Trophoblast cell (in vitro differentiated cells and primary cell): ENCODE measurements around the gene REEP6.

Experiments used
- DNase-seq, 2 donors: peaks; one replicate each; pipeline ENCODE4 v3.0.0-alpha.2; 2016
- H2AFZ ChIP-seq: 2 replicates; pipeline ENCODE4 v1.6.1; 2013; ENCODE audit warnings: low read length, moderate library complexity, mild to moderate bottlenecking; ENCODE audit not compliant: insufficient read depth, poor library complexity
- H2AK5ac ChIP-seq: 2 replicates; pipeline ENCODE4 v1.6.1; 2013; ENCODE audit warnings: mild to moderate bottlenecking, low read length
- H2BK120ac ChIP-seq: 2 replicates; pipeline ENCODE4 v1.6.1; 2013; ENCODE audit warnings: low read length, mild to moderate bottlenecking, moderate library complexity; ENCODE audit not compliant: insufficient read depth, poor library complexity
- H2BK12ac ChIP-seq: 2 replicates; pipeline ENCODE4 v1.6.1; 2013; ENCODE audit warnings: mild to moderate bottlenecking, low read length, moderate library complexity
- H2BK5ac ChIP-seq: 2 replicates; pipeline ENCODE4 v1.6.1; 2013; ENCODE audit warnings: low read length, low read depth, moderate library complexity, mild to moderate bottlenecking; ENCODE audit not compliant: poor library complexity
- H3K14ac ChIP-seq: 2 replicates; pipeline ENCODE4 v1.6.1; 2013; ENCODE audit warnings: mild to moderate bottlenecking, low read length
- H3K18ac ChIP-seq: 2 replicates; pipeline ENCODE4 v1.6.1; 2013; ENCODE audit warnings: mild to moderate bottlenecking, low read length
- H3K23ac ChIP-seq: 2 replicates; pipeline ENCODE4 v1.6.1; 2013; ENCODE audit warnings: low read length
- H3K27ac ChIP-seq: 2 replicates; pipeline ENCODE4 v1.5.1; 2013; ENCODE audit warnings: low read depth, mild to moderate bottlenecking, inconsistent platforms, low read length, moderate library complexity
- H3K27me3 ChIP-seq: 2 replicates; pipeline ENCODE4 v1.6.1; 2013; ENCODE audit warnings: inconsistent platforms, mild to moderate bottlenecking, low read length, moderate library complexity; ENCODE audit not compliant: insufficient read depth
- H3K36me3 ChIP-seq, 2 experiments: 1 replicate in 1 of 2; 2 replicates in 1 of 2; pipeline ENCODE4 v1.6.1; 2013; ENCODE audit warnings: low read length in 2 of 2, mild to moderate bottlenecking in 2 of 2, moderate library complexity in 1 of 2; ENCODE audit not compliant: insufficient read depth in 2 of 2, control insufficient read depth in 1 of 2
- H3K4ac ChIP-seq: 2 replicates; pipeline ENCODE4 v1.6.1; 2013; ENCODE audit warnings: low read depth, mild to moderate bottlenecking, low read length, moderate library complexity
- H3K4me1 ChIP-seq, 2 experiments: 1 replicate in 1 of 2; 2 replicates in 1 of 2; pipeline ENCODE4 v1.6.1; 2013; ENCODE audit warnings: low read length in 2 of 2, mild to moderate bottlenecking in 2 of 2, moderate library complexity in 1 of 2; ENCODE audit not compliant: insufficient read depth in 2 of 2, control insufficient read depth in 1 of 2
- H3K4me2 ChIP-seq: 2 replicates; pipeline ENCODE4 v1.6.1; 2013; ENCODE audit warnings: inconsistent platforms, mild to moderate bottlenecking, low read length, moderate library complexity
- H3K4me3 ChIP-seq: 2 replicates; pipeline ENCODE4 v1.5.1; 2013; ENCODE audit warnings: mild to moderate bottlenecking, low read depth, low read length, inconsistent platforms
- H3K79me1 ChIP-seq: one replicate; pipeline ENCODE4 v1.6.1; 2013; ENCODE audit warnings: low read length
- H3K79me2 ChIP-seq: 2 replicates; pipeline ENCODE4 v1.6.1; 2013; ENCODE audit warnings: low read length, mild to moderate bottlenecking; ENCODE audit not compliant: control insufficient read depth, insufficient read depth, poor library complexity
- H3K9ac ChIP-seq: 2 replicates; pipeline ENCODE4 v1.6.1; 2013; ENCODE audit warnings: mild to moderate bottlenecking, low read length
- H3K9me3 ChIP-seq: 2 replicates; pipeline ENCODE4 v1.6.1; 2013; ENCODE audit warnings: low read depth, mild to moderate bottlenecking, control low read depth, inconsistent platforms, low read length; ENCODE audit not compliant: insufficient read depth
- H4K12ac ChIP-seq: 2 replicates; pipeline ENCODE4 v1.6.1; 2013; ENCODE audit warnings: low read depth, mild to moderate bottlenecking, low read length, moderate library complexity
- H4K8ac ChIP-seq: 2 replicates; pipeline ENCODE4 v1.6.1; 2013; ENCODE audit warnings: low read depth, mild to moderate bottlenecking, low read length, moderate library complexity
- H4K91ac ChIP-seq: one replicate; pipeline ENCODE4 v1.6.1; 2013; ENCODE audit warnings: low read depth, mild to moderate bottlenecking, low read length, moderate library complexity
- WGBS: extraction: QIAGEN DNeasy Blood & Tissue Kit; methylation state at CpG from one replicate; pipeline ENCODE4 v1.1.7; 2013; ENCODE audit warnings: missing lambda C conversion rate; ENCODE audit not compliant: insufficient read length, insufficient coverage; ENCODE audit errors: extremely low coverage; 5-methylcytosine and 5-hydroxymethylcytosine counted together

REEP6 gene

DNA sequence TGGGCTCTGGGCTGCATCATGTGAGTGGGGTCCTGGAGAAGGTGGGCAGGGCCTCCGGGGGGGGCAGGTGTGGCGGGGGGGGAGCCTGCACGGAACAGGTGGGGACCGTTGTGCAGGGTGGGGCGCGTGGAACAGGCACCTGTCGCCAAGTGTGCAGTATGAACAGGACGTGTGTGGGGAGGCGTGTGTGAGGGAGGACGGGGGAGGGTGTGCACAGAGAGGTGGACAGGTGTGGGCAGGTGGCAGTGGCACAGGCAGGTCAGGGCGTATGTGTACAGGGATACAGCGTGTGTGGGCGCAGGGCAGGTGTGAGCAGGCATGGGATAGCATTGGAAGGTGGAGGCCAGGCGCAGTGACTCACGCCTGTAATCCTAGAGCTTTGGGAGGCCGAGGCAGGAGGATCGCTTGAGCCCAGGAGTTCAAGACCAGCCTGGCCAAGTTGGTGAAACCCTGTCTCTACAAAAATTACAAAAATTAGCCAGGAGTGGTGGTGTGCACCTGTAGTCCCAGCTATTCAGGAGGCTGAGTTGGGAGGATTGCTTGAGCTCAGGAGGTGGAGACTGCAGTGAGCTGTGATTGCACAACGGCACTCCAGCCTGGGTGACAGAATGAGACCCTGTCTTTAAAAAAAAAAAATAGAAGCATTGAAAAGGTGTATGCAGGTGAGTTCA is 36.1 kb downstream of the REEP6 start:
- no peak overlapping the region for H3K27ac ChIP-seq
- no peak overlapping the region for H2AFZ ChIP-seq
- no peak overlapping the region for H2AK5ac ChIP-seq
- H3K27me3 ChIP-seq: peaks cover 20% of the 10 kb centered on the region
- no peak overlapping the region for H3K9ac ChIP-seq
- H4K8ac ChIP-seq: no peak overlapping the region
- H3K4me3 ChIP-seq: no peak overlapping the region
- DNase-seq: peak in 1 of 2 donors; percentile 42
- no peak overlapping the region for H2BK5ac ChIP-seq
- H4K12ac ChIP-seq: no peak overlapping the region
- WGBS: no CpG with 5 or more reads among the region's 18 CpGs
- H3K14ac ChIP-seq: no peak overlapping the region
- no peaks in the 10 kb centered on the region for H3K36me3 ChIP-seq
- H3K9me3 ChIP-seq: peaks cover 20% of the 10 kb centered on the region
- H4K91ac ChIP-seq: no peak overlapping the region
- no peaks in the 10 kb centered on the region for H3K79me2 ChIP-seq
- no peak overlapping the region for H2BK12ac ChIP-seq
- H3K79me1 ChIP-seq: no peaks in the 10 kb centered on the region
- no peak overlapping the region for H3K18ac ChIP-seq
- H3K4me2 ChIP-seq: no peak overlapping the region
- H3K23ac ChIP-seq: no peak overlapping the region
- H3K4me1 ChIP-seq: no peaks in the 10 kb centered on the region
- no peak overlapping the region for H2BK120ac ChIP-seq
- H3K4ac ChIP-seq: no peak overlapping the region

DNA sequence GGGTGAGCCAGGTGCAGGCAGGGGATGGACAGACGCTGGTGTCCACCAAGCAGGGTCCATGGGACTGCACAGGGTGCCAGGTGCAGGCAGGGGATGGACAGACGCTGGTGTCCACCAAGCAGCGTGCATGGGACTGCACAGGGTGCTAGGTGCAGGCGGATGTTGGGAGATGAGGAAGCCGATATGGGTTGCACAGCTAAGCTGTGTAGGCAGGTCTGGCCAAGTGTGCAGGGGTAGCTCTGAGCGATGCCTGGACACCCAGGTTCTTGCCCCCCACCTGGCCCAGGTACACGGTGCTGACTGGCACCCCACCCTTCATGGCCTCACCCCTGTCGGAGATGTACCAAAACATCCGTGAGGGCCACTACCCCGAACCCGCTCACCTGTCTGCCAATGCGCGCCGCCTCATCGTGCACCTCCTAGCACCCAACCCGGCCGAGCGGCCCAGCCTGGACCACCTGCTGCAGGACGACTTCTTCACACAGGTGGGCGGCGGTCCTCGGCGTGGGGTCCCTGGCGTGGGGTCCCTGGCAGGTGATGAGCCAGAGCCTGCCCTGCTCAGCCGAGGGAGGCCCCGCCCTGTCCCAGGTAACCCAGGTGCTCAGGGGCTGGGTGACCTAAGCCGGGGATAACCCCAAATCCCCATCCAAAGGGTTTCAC is 36.8 kb downstream of the REEP6 start:
- Histone ChIP-seq H3K18ac (no peak overlapping the region), H3K4me2 (no peak overlapping the region), H4K8ac (no peak overlapping the region), H4K91ac (no peak overlapping the region), H3K9ac (no peak overlapping the region), H2BK5ac (no peak overlapping the region), H3K14ac (no peak overlapping the region), H3K36me3 (no peaks in the 10 kb centered on the region), H3K9me3 (peaks cover 20% of the 10 kb centered on the region), H2BK12ac (no peak overlapping the region), H3K79me1 (no peaks in the 10 kb centered on the region), H3K27ac (no peak overlapping the region), H3K4me3 (no peak overlapping the region), H3K79me2 (no peaks in the 10 kb centered on the region), H3K4me1 (no peaks in the 10 kb centered on the region), H2AK5ac (no peak overlapping the region), H2AFZ (no peak overlapping the region), H4K12ac (no peak overlapping the region), H2BK120ac (no peak overlapping the region), H3K27me3 (peaks cover 20% of the 10 kb centered on the region), H3K23ac (no peak overlapping the region), H3K4ac (no peak overlapping the region)
- DNase-seq: peak in 1 of 2 donors; percentile 28
- no CpG with 5 or more reads among the region's 27 CpGs for WGBS

DNA sequence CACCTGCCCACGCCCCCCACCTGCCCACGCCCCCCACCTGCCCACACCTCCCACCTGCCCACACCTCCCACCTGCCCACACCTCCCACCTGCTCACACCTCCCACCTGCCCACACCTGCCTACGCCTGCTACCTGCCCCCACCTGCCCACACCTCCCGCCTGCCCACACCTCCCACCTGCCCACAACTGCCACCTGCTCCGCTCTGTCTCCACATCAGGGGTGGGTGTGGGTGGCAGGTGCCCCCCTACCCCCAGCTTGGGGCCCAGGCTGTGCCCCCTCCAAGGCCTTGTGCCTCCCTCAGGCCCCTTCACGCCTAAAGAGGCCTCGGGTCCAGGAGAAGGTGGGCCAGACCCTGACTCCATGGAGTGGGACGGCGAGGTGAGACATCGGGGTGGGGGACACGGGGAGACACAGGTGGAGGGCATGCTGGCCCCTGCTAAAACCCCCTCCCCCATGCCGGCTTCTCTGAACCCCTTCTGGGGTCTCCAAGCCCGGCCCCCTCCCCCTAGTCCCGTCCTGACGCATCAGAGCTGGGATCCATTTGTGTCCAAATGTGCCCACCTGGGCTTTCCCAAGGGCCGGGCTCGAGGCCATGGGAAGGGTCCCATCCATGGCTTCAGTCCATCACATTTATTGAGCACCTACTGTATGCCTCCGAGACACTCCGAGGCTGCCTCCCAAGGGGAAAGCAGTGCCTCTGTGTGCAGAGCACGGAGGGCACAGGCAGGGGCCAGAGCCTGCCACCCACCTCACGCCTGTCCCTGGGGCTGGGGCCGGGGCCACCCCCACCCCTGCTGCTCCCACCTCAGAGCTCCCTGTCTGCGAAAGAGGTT is 37.8 kb downstream of the REEP6 start:
- no peak overlapping the region for H4K12ac ChIP-seq
- H3K14ac ChIP-seq: no peak overlapping the region
- H3K79me2 ChIP-seq: no peaks in the 10 kb centered on the region
- H3K4ac ChIP-seq: no peak overlapping the region
- peaks cover 10% of the 10 kb centered on the region for H3K27me3 ChIP-seq
- no peak overlapping the region for H2BK5ac ChIP-seq
- no peaks in the 10 kb centered on the region for H3K79me1 ChIP-seq
- H3K27ac ChIP-seq: no peak overlapping the region
- no peak overlapping the region for H3K9ac ChIP-seq
- H3K23ac ChIP-seq: no peak overlapping the region
- no peak overlapping the region for H2BK12ac ChIP-seq
- H4K91ac ChIP-seq: no peak overlapping the region
- no peak for DNase-seq
- no peak overlapping the region for H3K4me3 ChIP-seq
- peaks cover 14% of the 10 kb centered on the region for H3K9me3 ChIP-seq
- no peak overlapping the region for H3K18ac ChIP-seq
- no CpG with 5 or more reads among the region's 23 CpGs for WGBS
- no peaks in the 10 kb centered on the region for H3K36me3 ChIP-seq
- no peak overlapping the region for H4K8ac ChIP-seq
- H2BK120ac ChIP-seq: no peak overlapping the region
- H3K4me1 ChIP-seq: no peaks in the 10 kb centered on the region
- no peak overlapping the region for H3K4me2 ChIP-seq
- no peak overlapping the region for H2AFZ ChIP-seq
- no peak overlapping the region for H2AK5ac ChIP-seq

DNA sequence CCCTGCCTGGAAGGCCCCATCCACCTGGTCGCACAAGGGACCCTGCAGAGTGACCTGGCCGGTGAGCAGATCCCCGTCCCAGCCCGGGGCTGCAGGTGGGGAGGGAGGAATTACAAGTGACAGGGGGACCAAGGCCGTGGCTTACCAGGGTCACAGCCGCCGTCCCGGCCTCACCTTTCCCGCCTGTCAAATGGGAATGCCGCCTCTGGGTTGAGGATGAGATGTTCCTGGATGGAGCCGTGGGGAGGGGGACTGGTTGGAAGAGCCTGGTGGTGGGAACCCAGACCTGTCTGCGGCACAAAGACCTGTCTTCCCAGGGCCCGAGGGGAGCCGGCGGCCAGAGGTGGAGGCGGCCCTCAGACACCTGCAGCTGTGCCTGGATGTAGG is 38.4 kb downstream of the REEP6 start:
- Histone ChIP-seq H3K9me3 (peaks cover 11% of the 10 kb centered on the region), H4K91ac (no peak overlapping the region), H3K27me3 (peaks cover 4% of the 10 kb centered on the region), H3K36me3 (no peaks in the 10 kb centered on the region), H3K9ac (no peak overlapping the region), H2AK5ac (no peak overlapping the region), H2BK5ac (no peak overlapping the region), H3K4me3 (no peak overlapping the region), H2AFZ (no peak overlapping the region), H3K18ac (no peak overlapping the region), H4K8ac (no peak overlapping the region), H4K12ac (no peak overlapping the region), H2BK12ac (no peak overlapping the region), H3K4me2 (no peak overlapping the region), H3K4ac (no peak overlapping the region), H3K79me1 (no peaks in the 10 kb centered on the region), H3K79me2 (no peaks in the 10 kb centered on the region), H3K4me1 (no peaks in the 10 kb centered on the region), H3K14ac (no peak overlapping the region), H2BK120ac (no peak overlapping the region), H3K27ac (no peak overlapping the region), H3K23ac (no peak overlapping the region)
- WGBS: no CpG with 5 or more reads among the region's 16 CpGs
- DNase-seq: no peak
